Heart left ventricle (tissue), 16 donors: ENCODE results near the gene PHIP. TPM values are rescaled to one million over a fixed set of nuclear protein-coding genes. Genes with fewer than 3 reads are reported as not detected.

Experiments
- ATAC-seq, 4 donors: fragments of 200-7000 bp; cut with Tn5 transposase; one replicate each; pipeline ENCODE4 v1.9.1; 2020 to 2022; ENCODE audit warnings: moderate library complexity in 4 of 4, mild to moderate bottlenecking in 3 of 4, moderate number of reproducible peaks in 1 of 4
- DNase-seq, 5 donors: peaks; one replicate each; pipeline ENCODE4 v3.0.0-alpha.2; 2020
- H3K27ac ChIP-seq, 12 donors: fragments of 200-600 bp; sonication (generic) in 4 of 12; one replicate each; pipeline versions ENCODE4 v1.5.0 to v1.8.0; 2016 to 2022; ENCODE audit warnings: mild to moderate bottlenecking in 2 of 12
- H3K27me3 ChIP-seq, 9 donors: fragments of 200-600 bp; sonication (generic) in 2 of 9; one replicate each; pipeline versions ENCODE4 v1.5.1 to v1.8.0; 2016 to 2022; ENCODE audit warnings: mild to moderate bottlenecking in 3 of 9
- H3K36me3 ChIP-seq, 9 donors: fragments of 200-600 bp; sonication (generic) in 2 of 9; one replicate each; pipeline versions ENCODE4 v1.5.0 to v1.8.0; 2018 to 2022; ENCODE audit warnings: mild to moderate bottlenecking in 2 of 9
- H3K4me1 ChIP-seq, 12 donors: fragments of 200-600 bp; sonication (generic) in 4 of 12; one replicate each; pipeline versions ENCODE4 v1.5.0 to v1.8.0; 2016 to 2022; ENCODE audit warnings: mild to moderate bottlenecking in 3 of 12
- H3K4me3 ChIP-seq, 12 donors: fragments of 200-600 bp; sonication (generic) in 4 of 12; one replicate each; pipeline versions ENCODE4 v1.5.0 to v1.8.0; 2017 to 2022; ENCODE audit warnings: mild to moderate bottlenecking in 9 of 12, moderate library complexity in 4 of 12
- H3K9me3 ChIP-seq, 12 donors: fragments of 200-600 bp; sonication (generic) in 4 of 12; one replicate each; pipeline versions ENCODE4 v1.5.0 to v1.8.0; 2016 to 2022; ENCODE audit warnings: mild to moderate bottlenecking in 1 of 12
- CTCF ChIP-seq, 12 donors: fragments of 200-600 bp; sonication (generic) in 4 of 12; IDR thresholded peaks; one replicate each; pipeline versions ENCODE4 v1.5.0 to v1.8.0; 2018 to 2022; ENCODE audit warnings: antibody characterized with exemption in 12 of 12, mild to moderate bottlenecking in 5 of 12
- POLR2A ChIP-seq, 2 donors: fragments of 450-650 bp; IDR thresholded peaks; one replicate each; pipeline ENCODE4 v1.6.1; 2017; ENCODE audit warnings: antibody characterized with exemption in 2 of 2, mild to moderate bottlenecking in 2 of 2, moderate library complexity in 2 of 2
- WGBS, 4 donors: extraction: QIAGEN DNeasy Blood & Tissue Kit in 2 of 4; methylation state at CpG; one replicate each; pipeline versions ENCODE4 v1.1.5 to v1.1.7; 2013 to 2018; 5-methylcytosine and 5-hydroxymethylcytosine counted together
- intact Hi-C, 10 donors: fragments of 100-400 bp; cut with DNase I; formaldehyde crosslinking; loops; one replicate each; pipeline versions ENCODE4 v1.11.1 to v1.14.2; 2022
- polyA plus RNA-seq, 2 donors: library from polyadenylated mRNA; stranded (reverse); fragments of 200-250 nt; gene quantifications; one replicate each; pipeline ENCODE4 v1.2.3, GENCODE V29; 2013
- total RNA-seq, 9 donors: library from RNA; depleted of rRNA in 2 of 9; stranded (reverse); fragments of >200 nt in 2 of 9; fragmentation: NEBNext Ultra II Directional in 3 of 9; extraction: Animal tissue kit (Norgen Biotek cat#: 25700) in 3 of 9; gene quantifications; one replicate each; pipeline versions ENCODE4 v1.1.0 to v1.2.4, GENCODE V29; 2016 to 2023
- donor health status: ischemic (EF 13 %, LVEDD 7.1; RV severe dilation, severe dysfunction).
- donor health status: healthy with polysubstance abuse.
- donor health status: DM: no; HTN: yes; CAD: no.
- donor health status: DM: no; HTN: no; CAD: no.
- donor health status: ischemic (EF 25% LVEDD 6.9; RV normal size, moderate dysfunction).
- donor health status: ischemic (EF 25% LVEDD 5.7; RV mildly dilated, moderate dysfunction).
- donor health status: healthy.
- donor health status: DM: yes; HTN: yes; CAD: no.
- donor health status: ischemic (EF 35%, LVEDD 5.7; RV mildly dilated, moderate dysfunction).
- donor health status: nonischemic (EF 11% LVEDD 7.7; RV severe dilation, severe dysfunction).
- donor health status: DM: yes; HTN: yes; CAD: no.
- donor health status: PGD.
- donor health status: ischemic (EF 29% LVEDD 5.4; RV normal size, mild dysfunction).
- donor health status: nonischemic (EF 23%, LVEDD 6.1; RV moderate dilation, normal function).

PHIP gene
- total and polyA plus RNA-seq, 11 donors, result 5.6 to 18.9 (median 12.5) TPM

- intact Hi-C loops, result no loop called here
- no peaks in the 10 kb centered on the region for H3K27me3 ChIP-seq
- no peaks in the 10 kb centered on the region for H3K9me3 ChIP-seq
- TF ChIP-seq CTCF (IDR thresholded peaks at IDR 0.05) (no peak), POLR2A (IDR thresholded peaks at IDR 0.05) (no peak)
- H3K27ac ChIP-seq, result peak overlapping the region in 3 of 12 donors; percentile 2 to 30 (median 12)
- WGBS, 4 donors, result 61 to 78% (median 68%) methylated on average over 1 of the region's 1 CpG
- ATAC-seq (no peak), DNase-seq (no peak)
- peaks cover 0 to 19% (median 6%) of the 10 kb centered on the region in 12 donors for H3K4me1 ChIP-seq
- H3K36me3 ChIP-seq, result peaks cover 0 to 48% (median 30%) of the 10 kb centered on the region in 9 donors
- H3K4me3 ChIP-seq, result no peak overlapping the region
These were observed 67.6 kb downstream of the PHIP start for GRCh38 chr6:79010422-79010821.

- 43 to 63% (median 55%) methylated on average over 1 of the region's 1 CpG for WGBS, 4 donors
- Histone ChIP-seq H3K4me3 (no peak overlapping the region), H3K4me1 (peaks cover 0 to 25% (median 7%) of the 10 kb centered on the region in 12 donors), H3K27ac (peak overlapping the region in 4 of 12 donors; percentile 2 to 30 (median 14)), H3K36me3 (peaks cover 0 to 44% (median 25%) of the 10 kb centered on the region in 9 donors), H3K27me3 (no peaks in the 10 kb centered on the region), H3K9me3 (no peaks in the 10 kb centered on the region)
- intact Hi-C loops, result no loop called here
- no peak for DNase-seq
- peak in 1 of 4 donors; percentile 33 for ATAC-seq
- TF ChIP-seq POLR2A (IDR thresholded peaks at IDR 0.05), result no peak
- no peak for TF ChIP-seq CTCF (IDR thresholded peaks at IDR 0.05)
These were observed 68.2 kb downstream of the PHIP start for GRCh38 chr6:79009819-79010218.

- H3K36me3 ChIP-seq, result peaks cover 0 to 61% (median 44%) of the 10 kb centered on the region in 9 donors
- H3K9me3 ChIP-seq, result no peaks in the 10 kb centered on the region
- no peaks in the 10 kb centered on the region for H3K27me3 ChIP-seq
- no peak for TF ChIP-seq POLR2A (IDR thresholded peaks at IDR 0.05)
- TF ChIP-seq CTCF (IDR thresholded peaks at IDR 0.05), result no peak
- peaks cover 0 to 23% (median 7%) of the 10 kb centered on the region in 12 donors for H3K4me1 ChIP-seq
- peak overlapping the region in 1 of 12 donors; percentile 7 for H3K27ac ChIP-seq
- no peak for DNase-seq
- 95 to 99% (median 98%) methylated on average over 1 of the region's 1 CpG for WGBS, 4 donors
- H3K4me3 ChIP-seq, result no peak overlapping the region
- ATAC-seq, result no peak
- intact Hi-C loops, result no loop called here
These were observed 72.6 kb downstream of the PHIP start for GRCh38 chr6:79005497-79005896.

- DNase-seq, result no peak
- Histone ChIP-seq H3K27me3 (no peaks in the 10 kb centered on the region), H3K27ac (peak overlapping the region in 1 of 12 donors; percentile 7), H3K36me3 (peaks cover 0 to 66% (median 48%) of the 10 kb centered on the region in 9 donors), H3K9me3 (no peaks in the 10 kb centered on the region), H3K4me3 (no peak overlapping the region), H3K4me1 (peaks cover 0 to 23% (median 5%) of the 10 kb centered on the region in 12 donors)
- ATAC-seq, result no peak
- no peak for TF ChIP-seq POLR2A (IDR thresholded peaks at IDR 0.05)
- WGBS, 4 donors, result 44 to 56% (median 45%) methylated on average over 1 of the region's 1 CpG
- intact Hi-C loops, result no loop called here
These were observed 73.0 kb downstream of the PHIP start for GRCh38 chr6:79005024-79005423.

GRCh38 chr6:79004239-79004638, 73.8 kb downstream of the PHIP start:
- TF ChIP-seq POLR2A (IDR thresholded peaks at IDR 0.05), result no peak
- peaks cover 0 to 23% (median 4%) of the 10 kb centered on the region in 12 donors for H3K4me1 ChIP-seq

More at GRCh38 chr6:79004239-79004638, 73.8 kb downstream of the PHIP start:
- H3K27me3 ChIP-seq, result no peaks in the 10 kb centered on the region
- no peak overlapping the region for H3K27ac ChIP-seq
- H3K36me3 ChIP-seq, result peaks cover 0 to 73% (median 53%) of the 10 kb centered on the region in 9 donors
- no peaks in the 10 kb centered on the region for H3K9me3 ChIP-seq
- no peak overlapping the region for H3K4me3 ChIP-seq
- ATAC-seq (no peak), DNase-seq (no peak)
- WGBS, 4 donors, result 66 to 82% (median 79%) methylated on average over 2 of the region's 2 CpGs
- intact Hi-C loops, result loop anchor here in 1 of 10 donors (5.0 kb wide), 1 partner anchor 37 kb away; no protein-coding TSS in a partner anchor
